Measurements from ENCODE around the gene TSC22D1.

Gene TSC22D1

DNA sequence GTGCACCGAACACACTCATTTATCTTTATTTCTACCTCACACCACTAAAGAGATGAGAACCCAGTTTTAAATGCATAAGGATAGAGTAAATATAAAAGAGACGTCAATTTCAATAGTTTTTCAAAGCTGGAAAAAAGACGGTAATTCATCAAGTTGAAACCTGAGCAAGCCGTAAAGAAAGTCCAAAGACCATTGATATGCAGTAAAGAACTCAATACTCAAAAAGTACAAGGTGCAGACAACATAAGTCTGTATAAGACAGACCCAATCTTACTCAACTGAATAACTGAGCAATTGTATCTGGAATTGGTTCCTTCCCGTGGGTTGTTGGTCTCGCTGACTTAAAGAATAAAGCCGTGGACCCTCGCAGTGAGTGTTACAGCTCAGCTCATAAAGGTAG is 120.4 kb downstream of the TSC22D1 start:
- no peak for DNase-seq (ENCODE audit: low read depth in 3 of 3, low spot score in 1 of 3)

DNA sequence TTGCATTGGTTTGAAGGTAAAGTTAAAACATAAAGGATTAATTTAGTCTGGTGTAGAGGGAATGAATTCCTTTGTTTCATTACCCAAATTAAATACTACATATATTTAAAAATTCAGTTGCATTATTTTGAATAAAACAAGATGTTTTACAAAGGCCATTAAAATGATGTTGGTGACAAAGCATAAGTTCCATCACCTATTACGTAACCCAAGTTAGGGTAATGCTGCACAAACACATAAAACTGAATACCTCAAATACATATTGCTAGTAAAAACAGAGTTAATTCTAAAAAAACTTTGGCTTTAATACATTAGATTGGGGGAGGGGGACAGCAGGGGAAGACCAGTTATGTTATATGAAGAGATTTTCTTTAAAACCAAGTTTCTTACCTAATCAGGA is 122.2 kb downstream of the TSC22D1 start:
- DNase-seq (ENCODE audit: low read depth in 3 of 3, low spot score in 1 of 3), result no peak

GRCh38 chr13:44453069-44453468 is 123.1 kb downstream of the TSC22D1 start:
- DNase-seq (ENCODE audit: low read depth in 3 of 3, low spot score in 1 of 3), result no peak

DNA sequence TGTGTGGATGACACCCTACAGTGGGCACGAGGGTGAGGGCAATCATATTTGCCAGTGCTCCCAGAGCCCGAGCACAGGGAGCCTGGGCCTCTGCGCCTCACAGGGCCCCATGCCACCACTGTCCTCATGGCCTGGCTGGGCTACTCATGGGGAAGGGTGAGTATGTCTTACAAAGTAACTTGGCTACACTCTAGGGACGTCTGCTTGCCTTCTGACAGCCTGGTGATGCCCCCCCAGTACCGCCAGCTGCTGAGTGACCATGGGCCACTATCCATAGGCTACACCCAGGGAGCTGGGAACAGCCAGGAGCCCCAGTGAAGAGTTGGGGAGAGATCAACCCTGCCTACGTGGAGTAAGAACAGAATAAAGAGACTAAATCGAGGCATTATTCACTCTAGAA is 123.7 kb downstream of the TSC22D1 start:
- DNase-seq (ENCODE audit: low read depth in 3 of 3, low spot score in 1 of 3), result no peak

- no peak for DNase-seq (ENCODE audit: low read depth in 3 of 3, low spot score in 1 of 3)
These were observed 124.5 kb downstream of the TSC22D1 start for GRCh38 chr13:44451651-44452050.

GRCh38 chr13:44451126-44451525 is 125.0 kb downstream of the TSC22D1 start:
- no peak for DNase-seq (ENCODE audit: low read depth in 3 of 3, low spot score in 1 of 3)

GRCh38 chr13:44449999-44450821 is 125.9 kb downstream of the TSC22D1 start:
- no peak for DNase-seq (ENCODE audit: low read depth in 3 of 3, low spot score in 1 of 3)

DNA sequence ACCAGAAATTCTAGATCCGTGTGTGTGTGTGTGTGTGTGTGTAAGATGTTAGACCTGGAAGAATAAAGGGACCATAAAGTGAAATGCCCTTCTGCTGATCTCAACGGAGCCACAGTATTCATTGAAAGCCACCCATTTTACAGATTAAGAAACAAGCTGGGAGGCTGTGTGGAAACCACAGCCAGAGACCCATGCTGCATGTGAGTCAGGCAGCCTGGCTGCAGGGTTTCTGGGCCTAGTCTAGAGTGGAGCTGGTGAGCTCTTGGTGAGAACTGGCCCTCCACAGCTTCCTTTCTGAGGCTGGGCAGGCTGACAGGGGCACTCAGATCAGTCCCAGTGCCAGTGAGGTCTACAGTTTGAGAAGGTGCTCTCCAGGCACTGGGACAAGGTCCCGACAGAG is 127.3 kb downstream of the TSC22D1 start:
- no peak for DNase-seq (ENCODE audit: low read depth in 3 of 3, low spot score in 1 of 3)

GRCh38 chr13:44448373-44448772 is 127.8 kb downstream of the TSC22D1 start:
- no peak for DNase-seq (ENCODE audit: low read depth in 3 of 3, low spot score in 1 of 3)

- DNase-seq (ENCODE audit: low read depth in 3 of 3, low spot score in 1 of 3), result no peak
These were observed 128.3 kb downstream of the TSC22D1 start for GRCh38 chr13:44447783-44448321.

DNA sequence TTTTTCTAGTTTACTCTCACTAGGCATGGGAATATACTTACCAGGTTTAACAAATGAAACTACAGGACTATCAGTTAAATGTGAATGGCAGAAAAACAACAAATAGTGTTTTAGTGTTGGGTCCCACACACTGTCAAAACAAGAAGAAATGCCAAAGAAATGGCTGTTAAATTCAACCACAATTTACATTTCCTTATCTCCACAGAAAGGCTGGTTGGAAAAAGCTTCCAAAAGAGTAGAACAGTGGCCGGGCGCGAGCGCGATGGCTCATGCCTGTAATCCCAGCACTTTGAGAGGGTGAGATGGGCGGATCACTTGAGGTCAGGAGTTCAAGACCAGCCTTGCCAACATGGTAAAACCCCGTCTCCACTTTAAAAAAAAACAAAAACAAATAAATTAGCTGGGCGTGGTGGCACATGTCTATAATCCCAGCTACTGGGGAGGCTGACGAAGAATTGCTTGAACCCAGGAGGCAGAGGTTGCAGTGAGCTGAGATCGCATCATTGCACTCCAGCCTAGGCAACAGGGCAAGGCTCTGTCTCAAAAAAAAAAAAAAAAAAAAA is 136.0 kb downstream of the TSC22D1 start:
- no peak for DNase-seq (ENCODE audit: low read depth in 3 of 3, low spot score in 1 of 3)

DNA sequence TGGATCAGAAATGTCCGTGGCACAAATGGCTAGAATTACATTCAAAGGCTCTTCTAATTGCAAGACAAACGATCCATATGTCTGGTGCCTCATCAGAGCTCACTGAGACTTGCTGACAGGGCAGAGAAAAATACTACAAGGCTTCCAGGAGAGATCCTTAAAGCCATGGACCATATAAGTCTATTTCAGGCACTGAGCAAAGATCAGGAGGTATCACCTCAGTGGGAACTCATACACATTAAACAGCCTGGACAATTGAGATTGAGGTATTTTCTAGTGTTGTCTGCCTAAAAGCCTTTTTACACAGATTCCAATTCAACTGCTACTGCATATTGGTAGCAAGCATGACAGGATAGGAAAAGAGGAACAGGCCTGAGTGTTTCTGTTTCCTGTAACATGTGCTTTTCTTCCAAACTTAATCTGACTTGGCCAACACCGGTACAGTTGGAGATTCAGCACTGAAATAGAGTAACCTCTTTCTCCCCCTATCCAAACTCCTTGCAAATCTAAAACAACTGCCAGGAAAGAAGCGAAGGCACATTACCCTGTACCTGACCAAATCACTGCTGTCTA is 136.6 kb downstream of the TSC22D1 start:
- no peak for DNase-seq (ENCODE audit: low read depth in 3 of 3, low spot score in 1 of 3)

GRCh38 chr13:44438234-44438579 is 137.9 kb downstream of the TSC22D1 start:
- no peak for DNase-seq (ENCODE audit: low read depth in 3 of 3, low spot score in 1 of 3)

GRCh38 chr13:44437356-44438233 is 138.5 kb downstream of the TSC22D1 start:
- DNase-seq (ENCODE audit: low read depth in 3 of 3, low spot score in 1 of 3), result no peak

DNA sequence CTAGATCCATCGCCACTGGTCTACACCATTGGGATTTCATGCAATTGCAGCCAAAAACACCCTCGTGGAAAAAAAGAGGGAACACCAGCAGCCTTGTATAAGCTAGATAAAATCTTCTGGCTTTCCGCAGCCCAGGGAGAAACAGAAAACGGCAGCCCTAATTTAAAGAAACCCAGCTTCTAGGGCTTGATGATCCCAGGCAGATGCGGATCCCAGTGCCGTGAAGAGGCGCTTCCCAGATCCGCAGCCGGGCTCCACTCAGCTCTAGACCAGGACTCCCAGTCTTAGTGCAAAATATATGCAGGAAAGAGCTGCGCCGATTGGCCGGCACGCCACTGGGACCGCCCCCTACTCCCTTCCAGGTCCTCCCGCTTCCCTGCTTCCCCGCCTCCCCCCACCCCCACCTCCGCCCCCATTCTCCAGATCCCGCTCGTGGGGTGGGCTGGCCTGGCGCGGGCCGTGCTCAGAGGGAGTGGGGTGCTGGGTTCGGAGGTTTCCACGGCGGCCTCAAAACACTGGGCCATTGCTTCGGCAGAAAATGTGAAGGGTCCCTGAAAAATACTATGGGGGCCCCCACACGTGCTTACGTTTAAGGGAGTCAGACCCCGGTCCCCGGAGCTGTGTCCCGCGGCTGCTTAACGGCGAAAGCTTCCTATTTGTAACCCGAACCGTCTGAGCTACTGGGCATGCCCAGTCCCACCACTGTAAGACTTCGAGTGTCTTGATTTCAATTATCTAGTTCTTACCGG is 139.4 kb downstream of the TSC22D1 start:
- peak in 1 of 3 donors; percentile 12 for DNase-seq (ENCODE audit: low read depth in 3 of 3, low spot score in 1 of 3)

DNA sequence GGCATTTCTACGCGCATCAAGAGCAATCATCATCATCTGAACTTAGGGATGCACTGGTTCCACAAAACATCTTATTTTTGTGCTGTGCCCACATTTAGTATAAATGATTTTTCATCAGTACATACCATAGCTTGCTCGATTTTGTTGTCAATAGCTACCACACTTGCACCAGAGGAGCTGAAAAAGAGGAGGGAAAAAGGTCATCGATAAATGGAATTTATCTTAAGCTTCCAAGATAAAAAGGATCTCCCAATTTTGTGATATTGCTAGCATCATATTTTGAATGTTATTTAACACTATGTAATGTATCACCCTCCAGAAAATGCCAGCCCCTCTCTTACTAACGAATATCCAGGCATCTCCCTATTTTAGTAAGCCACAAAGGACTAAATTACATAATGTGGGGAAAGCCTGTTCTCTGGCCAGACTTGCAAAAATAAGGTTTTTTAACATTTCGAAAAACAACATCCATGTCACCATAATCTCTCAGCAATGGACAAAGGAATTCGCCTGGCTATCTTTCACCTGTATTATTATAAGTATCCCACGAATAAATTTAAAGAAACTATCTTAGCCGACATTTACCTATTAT is 140.1 kb downstream of the TSC22D1 start:
- no peak for DNase-seq (ENCODE audit: low read depth in 3 of 3, low spot score in 1 of 3)

GRCh38 chr13:44435142-44435918 is 140.8 kb downstream of the TSC22D1 start:
- DNase-seq (ENCODE audit: low read depth in 3 of 3, low spot score in 1 of 3), result peak; percentile 69 to 75 (median 70)

GRCh38 chr13:44434766-44435141 is 141.4 kb downstream of the TSC22D1 start:
- DNase-seq (ENCODE audit: low read depth in 3 of 3, low spot score in 1 of 3), result no peak
